HepG2 (cell line): ENCODE measurements around the gene RCC2. TPM values are rescaled to one million over a fixed set of nuclear protein-coding genes. Genes with fewer than 3 reads are reported as not detected.

Source experiments
- ATAC-seq: fragments of 200-7000 bp; cut with Tn5 transposase; 3 replicates; pipeline ENCODE4 v1.9.1; 2020; ENCODE audit warnings: mild to moderate bottlenecking, moderate library complexity
- BruUV-seq: library from RNA; stranded (reverse); fragments of 400-500 nt; replicated peaks from 2 replicates; lab custom pipeline; 2021; lab: Mats Ljungman, UMichigan
- CTCF ChIA-PET: fragments of 300-600 bp; formaldehyde crosslinking; extraction: SDS; loops from one replicate; lab custom pipeline; 2021; ENCODE audit warnings: low total read pairs, inconsistent platforms, low intra/inter-chr PET ratio; lab: Yijun Ruan, JAX
- POLR2A ChIA-PET: fragments of 350-600 bp; sonication (Branson Sonifier 250); formaldehyde crosslinking; loops from one replicate; lab custom pipeline; 2020; ENCODE audit warnings: antibody characterized with exemption, inconsistent platforms; lab: Yijun Ruan, JAX
- DNase-seq: peaks from one replicate; pipeline ENCODE4 v3.0.0-alpha.2; 2015; ENCODE audit warnings: low spot score
- FAIRE-seq: peaks from 3 replicates; lab custom pipeline; 2011; peaks lifted over from hg19 to GRCh38; lab: Jason Lieb, UNC
- H2AFZ ChIP-seq: one replicate; pipeline ENCODE4 v1.6.1; 2011; ENCODE audit warnings: low read length, inconsistent platforms
- H3K27ac ChIP-seq: fragments of 300-600 bp; 3 replicates; pipeline ENCODE4 v1.8.0; 2011; ENCODE audit warnings: mixed run types, mild to moderate bottlenecking, mixed read lengths, low read length, inconsistent platforms; ENCODE audit not compliant: insufficient read depth; ENCODE audit errors: extremely low read length
- H3K27me3 ChIP-seq, 2 experiments: fragments of 200-600 bp in 1 of 2; 2 replicates in 1 of 2; 3 replicates in 1 of 2; pipeline versions ENCODE4 v1.6.0 to v1.8.0; 2011; ENCODE audit warnings: low read length in 2 of 2, mild to moderate bottlenecking in 2 of 2, moderate library complexity in 2 of 2, inconsistent platforms in 1 of 2; ENCODE audit not compliant: insufficient read depth in 2 of 2, control insufficient read depth in 1 of 2
- H3K36me3 ChIP-seq, 2 experiments: fragments of 200-600 bp in 1 of 2; replicated peaks in 1 of 2; 2 replicates in 1 of 2; 3 replicates in 1 of 2; pipeline versions ENCODE4 v1.5.1 to v1.8.0; 2011; ENCODE audit warnings: low read length in 2 of 2, inconsistent platforms in 1 of 2; ENCODE audit not compliant: insufficient read depth in 2 of 2, control insufficient read depth in 1 of 2
- H3K4me1 ChIP-seq: 2 replicates; pipeline ENCODE4 v1.5.1; 2012; ENCODE audit warnings: low read length, inconsistent platforms; ENCODE audit not compliant: insufficient read depth
- H3K4me2 ChIP-seq: 2 replicates; pipeline ENCODE4 v1.6.0; 2011; ENCODE audit warnings: low read depth, low read length, inconsistent platforms
- H3K4me3 ChIP-seq, 3 experiments: fragments of 200-600 bp in 1 of 3; sonication (generic), shearing (Covaris generic) in 1 of 3; replicated peaks in 1 of 3; 2 replicates each; pipeline ENCODE4 v1.5.1; 2011 to 2016; ENCODE audit warnings: low read length in 3 of 3, inconsistent platforms in 2 of 3, low read depth in 2 of 3, mild to moderate bottlenecking in 2 of 3, control low read depth in 1 of 3, mixed read lengths in 1 of 3; ENCODE audit not compliant: insufficient read depth in 1 of 3
- H3K79me2 ChIP-seq: one replicate; pipeline ENCODE4 v1.6.1; 2011; ENCODE audit warnings: low read length, inconsistent platforms; ENCODE audit not compliant: insufficient read depth
- H3K9ac ChIP-seq: 2 replicates; pipeline ENCODE4 v1.6.0; 2011; ENCODE audit warnings: mild to moderate bottlenecking, low read depth, low read length, inconsistent platforms; ENCODE audit not compliant: insufficient read depth
- H3K9me3 ChIP-seq: 2 replicates; pipeline ENCODE4 v1.5.1; 2012; ENCODE audit warnings: mild to moderate bottlenecking, low read length
- H4K20me1 ChIP-seq: 2 replicates; pipeline ENCODE4 v1.6.0; 2011; ENCODE audit warnings: inconsistent platforms, mild to moderate bottlenecking, low read length, moderate library complexity; ENCODE audit not compliant: insufficient read depth
- AFF4 ChIP-seq: sonication (generic); formaldehyde crosslinking; IDR thresholded peaks from 2 replicates; pipeline ENCODE4 v1.4.0; 2020; ENCODE audit warnings: missing genetic modification reagents
- ARNT2 ChIP-seq: sonication (generic); formaldehyde crosslinking; IDR thresholded peaks from 2 replicates; pipeline ENCODE4 v1.8.0; 2022; ENCODE audit warnings: mild to moderate bottlenecking, low read depth, missing genetic modification reagents, moderate library complexity
- CEBPG ChIP-seq: IDR thresholded peaks from 2 replicates; pipeline ENCODE4 v1.6.1; 2016
- MXD3 ChIP-seq: IDR thresholded peaks from 2 replicates; pipeline ENCODE4 v1.6.1; 2016; ENCODE audit warnings: mild to moderate bottlenecking, missing biosample characterization, missing genetic modification reagents
- NFE2 ChIP-seq: sonication (generic); formaldehyde crosslinking; IDR thresholded peaks from 2 replicates; pipeline ENCODE4 v1.4.0; 2020; ENCODE audit warnings: missing genetic modification reagents
- PAWR ChIP-seq: sonication (generic); formaldehyde crosslinking; IDR thresholded peaks from 2 replicates; pipeline ENCODE4 v1.4.0; 2020; ENCODE audit warnings: missing genetic modification reagents, mild to moderate bottlenecking, borderline replicate concordance
- SAP130 ChIP-seq: IDR thresholded peaks from 2 replicates; pipeline ENCODE4 v1.6.1; 2016; ENCODE audit warnings: low read depth
- SKI ChIP-seq: fragments of 450-650 bp; IDR thresholded peaks from one replicate; pipeline ENCODE4 v1.6.1; 2018; ENCODE audit warnings: mild to moderate bottlenecking; ENCODE audit not compliant: partially characterized antibody
- SNAPC2 ChIP-seq: sonication (generic); formaldehyde crosslinking; IDR thresholded peaks from 2 replicates; pipeline ENCODE4 v1.8.1; 2022; ENCODE audit warnings: mild to moderate bottlenecking, missing genetic modification reagents
- TARDBP ChIP-seq: sonication (generic); formaldehyde crosslinking; IDR thresholded peaks from 2 replicates; pipeline ENCODE4 v1.8.0; 2022; ENCODE audit warnings: mild to moderate bottlenecking, missing genetic modification reagents
- ZNF382 ChIP-seq: sonication (generic); formaldehyde crosslinking; IDR thresholded peaks from 2 replicates; pipeline ENCODE4 v1.5.0; 2020; ENCODE audit warnings: missing genetic modification reagents, mild to moderate bottlenecking, borderline replicate concordance
- ZNF788 ChIP-seq: sonication (generic); formaldehyde crosslinking; IDR thresholded peaks from 2 replicates; pipeline ENCODE4 v1.5.0; 2020; ENCODE audit warnings: mild to moderate bottlenecking, missing genetic modification reagents, borderline replicate concordance
- WGBS: methylation state at CpG from one replicate; pipeline ENCODE4 v1.1.6; 2017; ENCODE audit warnings: low lambda C conversion rate; 5-methylcytosine and 5-hydroxymethylcytosine counted together
- in situ Hi-C: cut with HindIII; loops from 2 replicates; pipeline ENCODE4 v1.10.0; 2017; ENCODE audit warnings: low pct_unique_long_range_greater_than_20kb; ENCODE audit not compliant: extremely low pct_ligation_motif_present
- intact Hi-C: fragments of 100-400 bp; cut with micrococcal nuclease; formaldehyde crosslinking; loops from one replicate; pipeline ENCODE4 v1.10.0; 2022; ENCODE audit not compliant: unreplicated experiment
- polyA plus RNA-seq, 8 experiments: library from polyadenylated mRNA; depleted of rRNA in 3 of 8; stranded (reverse) in 7 of 8; unstranded in 1 of 8; fragments of >200 nt; fragmentation: Illumina TruSeq in 4 of 8; extraction: Trizol in 4 of 8; gene quantifications; 2 replicates each; pipeline versions ENCODE4 v1.2.1 to v1.2.3, GENCODE V29; 2011 to 2016; ENCODE audit warnings: low read depth in 4 of 8, missing spikeins in 1 of 8, mixed read lengths in 1 of 8; ENCODE audit not compliant: insufficient read depth in 1 of 8
- total RNA-seq, 5 experiments: library from RNA; depleted of rRNA; stranded (reverse); fragments of >200 nt; fragmentation: Illumina TruSeq; extraction: Trizol; gene quantifications; 2 replicates each; pipeline ENCODE4 v1.2.3, GENCODE V29; 2016; ENCODE audit warnings: low read depth in 1 of 5

The RCC2 gene
- total and polyA plus RNA-seq, 2 of the 13 experiments (the other 11 are each of a cell fraction or from before 2014, with no cell fraction given): 20.5 to 55.8 TPM

- TF ChIP-seq SAP130 (peak; percentile 36; the same call in 1 of the 2 replicates), PAWR (CRISPR knock-in tag) (no peak), TARDBP (CRISPR knock-in tag) (no peak), NFE2 (no peak), SNAPC2 (CRISPR knock-in tag) (no peak)
- TF ChIP-seq, all 625 proteins: peak for 11
These were observed 2.0 kb upstream of the RCC2 start (continued) for GRCh38 chr1:17441265-17441992.

GRCh38 chr1:17440827-17441168 lies 1.3 kb upstream of the RCC2 start:
- H4K20me1 ChIP-seq: peaks cover 10% of the 10 kb centered on the region
- H3K4me3 ChIP-seq: peak overlapping the region in 1 of 3 experiments; percentile 83; a peak in 3 of 6 replicates
- WGBS: 32% methylated on average over 6 of the region's 6 CpGs
- TF ChIP-seq SKI (no peak), CEBPG (CRISPR knock-in tag) (no peak), ARNT2 (CRISPR knock-in tag) (no peak), AFF4 (CRISPR knock-in tag) (no peak), ZNF382 (CRISPR knock-in tag) (no peak), MXD3 (no peak), ZNF788 (CRISPR knock-in tag) (no peak)
- TF ChIP-seq, all 625 proteins: peak for 0
- CTCF ChIA-PET: no interaction called here
- H3K4me1 ChIP-seq: peaks cover 43% of the 10 kb centered on the region
- no peak overlapping the region for H2AFZ ChIP-seq
- FAIRE-seq (no peak), ATAC-seq (no peak), DNase-seq (no peak)
- intact Hi-C loops (no loop called here), in situ Hi-C loops (no loop called here)
- 0 out of 2 replicates have a peak overlapping the region, but pooled peaks have one; percentile 61 for H3K9ac ChIP-seq
- peaks cover 21% of the 10 kb centered on the region for H3K79me2 ChIP-seq
- POLR2A ChIA-PET: no interaction called here
- peak overlapping the region; percentile 93 for H3K4me2 ChIP-seq
- BruUV-seq: no TSS peak
- peaks cover 0 to 21% of the 10 kb centered on the region in 2 experiments; a peak in 3 of 5 replicates for H3K27me3 ChIP-seq
- H3K27ac ChIP-seq: no peak overlapping the region
- 0 out of 5 replicates have a peak, but pooled peaks cover 1 to 8% of the 10 kb centered on the region in 2 experiments for H3K36me3 ChIP-seq
- no peaks in the 10 kb centered on the region for H3K9me3 ChIP-seq
